Renal cortical epithelial cell (primary cell): ENCODE measurements around the gene CIROP. TPM values are rescaled to one million over a fixed set of nuclear protein-coding genes. Genes with fewer than 3 reads are reported as not detected.

Experiments used
- DNase-seq: peaks from one replicate; pipeline ENCODE4 v3.0.0-alpha.2; 2011; ENCODE audit warnings: low read depth
- total RNA-seq: library from RNA; depleted of rRNA; stranded (reverse); fragments of >200 nt; gene quantifications from 2 replicates; pipeline ENCODE4 v1.2.3, GENCODE V29; 2014

CIROP gene
- total RNA-seq, 1 donor from 2014 or later: not detected

- DNase-seq: no peak
Measured at GRCh38 chr14:23067847-23068788, 36.7 kb downstream of the CIROP start.

GRCh38 chr14:23066855-23067744 lies 37.7 kb downstream of the CIROP start:
- no peak for DNase-seq

GRCh38 chr14:23066368-23066767 lies 38.4 kb downstream of the CIROP start:
- no peak for DNase-seq

GRCh38 chr14:23063601-23064000 lies 41.2 kb downstream of the CIROP start:
- DNase-seq: no peak

- DNase-seq: peak; percentile 93
Measured at GRCh38 chr14:23062002-23062401, 42.8 kb downstream of the CIROP start.

- no peak for DNase-seq
Measured at GRCh38 chr14:23060536-23061260, 44.1 kb downstream of the CIROP start.

- DNase-seq: no peak
Measured at GRCh38 chr14:23058654-23059504, 45.9 kb downstream of the CIROP start.

GRCh38 chr14:23057757-23058653 lies 46.8 kb downstream of the CIROP start:
- DNase-seq: peak; percentile 64

GRCh38 chr14:23056956-23057756 lies 47.6 kb downstream of the CIROP start, which contains the start of gene CDH24:
CDH24 (minus strand) TSS chr14:23057520; CDS start chr14:23055733, 1,787 bp downstream.
- DNase-seq: peak; percentile 16

GRCh38 chr14:23056145-23056955 lies 48.4 kb downstream of the CIROP start:
- peak; percentile 47 for DNase-seq

- no peak for DNase-seq
Measured at GRCh38 chr14:23055621-23056144, 49.1 kb downstream of the CIROP start.

- DNase-seq: no peak
Measured at GRCh38 chr14:23055147-23055550, 49.6 kb downstream of the CIROP start.

GRCh38 chr14:23054000-23054811 lies 50.6 kb downstream of the CIROP start:
- no peak for DNase-seq

GRCh38 chr14:23053426-23053825 lies 51.4 kb downstream of the CIROP start:
- DNase-seq: no peak

GRCh38 chr14:23052671-23053070 lies 52.1 kb downstream of the CIROP start:
- no peak for DNase-seq

GRCh38 chr14:23052182-23052623 lies 52.6 kb downstream of the CIROP start:
- no peak for DNase-seq
